Fibroblast of skin of back (primary cell): ENCODE results near the gene LAMA3.
A peak's percentile ranks its signal among the peaks of the same experiment; 100 is the strongest.

Experiments
- DNase-seq: peaks from one replicate; pipeline ENCODE4 v3.0.0-alpha.2; 2013

The LAMA3 gene

DNA sequence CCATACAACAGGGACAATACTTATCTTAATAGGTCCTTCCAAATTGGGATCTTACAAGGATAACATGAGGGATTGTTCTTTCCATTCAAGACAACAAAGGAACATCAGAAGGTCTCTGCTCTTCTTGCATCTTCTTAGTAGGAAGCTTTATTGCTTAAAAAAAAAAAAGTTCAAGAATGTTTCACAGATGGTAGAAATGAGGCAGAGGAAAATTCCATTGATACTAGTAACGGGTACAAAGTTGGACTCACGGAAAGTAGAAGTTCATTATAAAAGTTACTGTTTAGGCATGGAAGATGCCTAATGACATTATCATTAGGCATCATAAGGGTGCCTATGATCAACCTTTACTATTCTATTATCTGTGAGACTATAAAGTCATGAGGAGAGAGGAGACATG, 136.2 kb downstream of the LAMA3 start:
- no peak for DNase-seq

DNA sequence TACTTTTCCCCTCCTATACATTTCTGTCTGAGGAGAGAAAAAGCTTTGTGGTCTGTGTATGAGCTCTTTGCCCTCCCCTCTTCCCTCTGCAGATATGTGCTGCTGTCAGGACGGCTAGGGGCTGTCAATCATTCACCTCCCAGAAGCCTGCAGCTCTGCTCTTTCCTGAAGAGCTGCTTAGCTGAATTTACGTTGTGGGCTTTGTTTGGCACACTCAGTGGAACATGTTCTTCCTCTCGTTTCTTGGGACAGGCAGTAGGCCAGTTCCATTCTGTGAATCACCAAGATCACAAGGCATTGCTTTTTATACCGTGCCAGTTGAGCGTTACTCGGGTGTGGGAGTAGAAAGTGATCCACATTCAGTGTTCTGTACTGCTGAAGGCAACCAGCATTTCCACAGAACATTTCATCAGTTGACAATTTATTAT, 136.7 kb downstream of the LAMA3 start:
- DNase-seq = peak; percentile 36

DNA sequence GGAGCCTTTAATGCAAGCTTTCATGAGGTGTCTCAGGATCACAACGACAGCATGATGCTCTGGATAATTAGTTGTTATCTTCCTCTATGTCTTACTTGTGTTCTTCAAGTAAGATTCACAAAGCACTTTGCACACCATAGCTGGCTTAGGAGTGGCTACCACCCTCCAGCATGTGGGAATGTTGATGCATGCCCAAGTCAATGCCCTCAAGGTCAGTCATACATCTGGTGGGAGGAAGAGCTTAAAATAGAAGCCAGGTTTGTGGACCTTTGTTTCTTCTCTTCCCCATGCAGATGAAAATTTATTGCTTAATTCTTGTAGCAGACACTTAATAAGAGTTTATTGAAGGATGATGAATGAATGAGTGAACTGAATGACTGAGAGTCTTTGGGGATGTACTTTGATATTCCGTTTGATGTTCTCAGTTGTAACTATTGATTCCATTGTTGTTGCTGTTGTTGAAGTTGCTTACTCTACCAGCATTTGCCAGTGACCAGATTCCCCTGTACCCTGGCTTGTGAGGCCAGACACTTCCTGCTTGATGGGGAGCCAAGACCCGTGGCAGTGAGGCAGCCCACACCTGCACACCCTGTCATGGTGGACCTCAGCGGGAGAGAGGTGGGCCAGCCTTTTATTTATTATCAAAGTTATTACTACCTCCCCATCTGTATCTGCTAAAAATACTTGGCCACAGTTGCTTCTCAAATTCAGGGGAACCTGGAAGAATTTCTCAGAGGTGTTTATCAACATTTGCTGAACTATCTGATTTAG, 137.8 kb downstream of the LAMA3 start:
- no peak for DNase-seq

DNA sequence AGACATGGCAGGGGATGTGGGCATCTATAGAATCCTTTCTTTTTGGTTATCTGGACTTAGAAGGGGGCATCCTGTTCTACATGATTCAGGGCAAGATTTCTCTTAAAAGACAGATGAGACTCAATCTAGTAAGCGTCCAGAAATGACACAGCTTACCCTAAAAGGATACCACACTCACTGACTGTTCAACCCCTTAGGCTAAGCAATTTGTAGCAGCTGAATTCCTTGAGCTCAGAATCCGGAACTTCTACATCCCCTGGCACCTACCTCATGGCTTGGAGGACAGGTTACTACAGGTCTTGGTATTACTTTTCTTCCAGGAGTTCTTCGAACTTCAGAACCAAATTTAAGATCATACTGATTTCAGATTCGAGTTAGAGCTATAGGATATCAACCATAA, 138.4 kb downstream of the LAMA3 start:
- DNase-seq = no peak

GRCh38 chr18:23828426-23828825, 139.2 kb downstream of the LAMA3 start:
- peak; percentile 51 for DNase-seq

GRCh38 chr18:23832911-23833310, 143.7 kb downstream of the LAMA3 start:
- DNase-seq = no peak

DNA sequence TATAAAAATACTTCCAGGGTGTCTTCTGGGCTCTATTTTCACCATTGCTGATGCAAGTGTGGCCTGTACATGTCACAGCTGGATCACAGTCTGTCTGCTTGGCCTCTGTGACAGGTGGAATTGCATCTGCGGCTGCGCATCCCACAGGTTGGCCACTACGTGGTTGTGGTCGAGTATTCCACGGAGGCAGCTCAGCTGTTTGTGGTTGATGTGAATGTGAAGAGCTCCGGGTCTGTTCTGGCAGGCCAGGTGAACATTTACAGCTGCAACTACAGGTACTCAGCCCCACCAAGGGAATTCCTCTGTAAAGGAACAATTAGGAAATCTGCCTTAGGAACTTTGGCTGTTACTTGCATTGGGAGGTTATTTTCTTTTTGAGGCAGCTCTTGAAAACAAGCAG, 144.5 kb downstream of the LAMA3 start:
- no peak for DNase-seq

DNA sequence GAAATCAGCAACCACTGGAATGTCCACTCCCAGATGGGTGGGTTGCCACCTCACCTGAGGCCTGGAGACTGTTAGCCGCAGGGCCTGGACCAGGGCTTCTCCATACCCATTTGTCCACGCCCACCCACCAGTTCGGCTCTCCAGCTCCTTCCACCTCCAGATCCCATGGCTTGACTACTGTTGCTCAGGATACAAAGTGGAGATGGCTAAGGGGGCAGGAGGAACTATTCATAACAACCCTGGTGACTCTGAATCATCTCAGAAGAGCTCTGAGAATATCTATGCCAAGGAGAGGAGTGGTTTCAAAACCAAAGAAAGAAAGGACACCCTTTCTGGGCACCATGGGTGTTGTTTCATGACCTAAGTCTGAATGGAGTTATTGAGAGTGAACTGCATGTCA, 145.8 kb downstream of the LAMA3 start:
- DNase-seq = no peak

DNA sequence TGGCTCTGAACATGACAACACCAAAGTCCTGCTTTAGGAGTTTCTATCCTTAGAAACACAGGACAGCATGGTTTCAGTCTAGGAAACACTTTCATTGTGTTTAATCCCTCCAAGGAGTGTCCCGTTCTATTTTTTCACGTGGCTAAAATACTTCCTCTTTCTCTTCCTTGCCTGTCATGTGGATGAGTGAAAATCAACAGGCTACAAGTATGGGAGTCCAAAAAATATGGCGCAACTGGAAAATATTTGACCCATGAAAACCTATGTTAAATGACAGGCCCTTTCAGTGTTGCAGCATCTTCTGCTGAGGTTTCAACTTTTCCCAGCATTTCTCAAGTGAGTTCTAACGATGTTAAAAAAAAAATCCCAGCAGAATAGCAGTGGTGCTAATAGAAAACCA, 146.3 kb downstream of the LAMA3 start:
- DNase-seq = no peak

- peak; percentile 86 for DNase-seq
Measured at GRCh38 chr18:23837591-23837990, 148.3 kb downstream of the LAMA3 start.

DNA sequence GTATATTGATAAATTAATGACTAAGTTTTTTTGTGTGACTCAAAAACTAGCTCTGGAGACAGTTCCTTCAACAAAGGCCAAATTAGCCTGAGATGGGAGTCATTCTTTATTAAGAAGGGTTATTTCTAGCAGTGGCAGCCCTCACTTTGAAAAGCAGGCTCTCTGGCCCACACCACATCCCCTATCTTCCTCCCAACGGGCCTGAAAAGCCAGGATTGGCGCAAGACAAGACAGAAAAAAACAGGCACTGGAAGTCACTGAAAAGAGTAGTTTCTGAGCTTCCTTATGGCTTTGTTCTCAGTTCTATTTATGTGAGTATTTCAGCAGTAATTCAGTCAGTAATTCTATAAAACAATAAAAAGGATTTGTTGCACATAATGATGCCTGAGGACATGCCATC, 149.0 kb downstream of the LAMA3 start:
- no peak for DNase-seq

DNA sequence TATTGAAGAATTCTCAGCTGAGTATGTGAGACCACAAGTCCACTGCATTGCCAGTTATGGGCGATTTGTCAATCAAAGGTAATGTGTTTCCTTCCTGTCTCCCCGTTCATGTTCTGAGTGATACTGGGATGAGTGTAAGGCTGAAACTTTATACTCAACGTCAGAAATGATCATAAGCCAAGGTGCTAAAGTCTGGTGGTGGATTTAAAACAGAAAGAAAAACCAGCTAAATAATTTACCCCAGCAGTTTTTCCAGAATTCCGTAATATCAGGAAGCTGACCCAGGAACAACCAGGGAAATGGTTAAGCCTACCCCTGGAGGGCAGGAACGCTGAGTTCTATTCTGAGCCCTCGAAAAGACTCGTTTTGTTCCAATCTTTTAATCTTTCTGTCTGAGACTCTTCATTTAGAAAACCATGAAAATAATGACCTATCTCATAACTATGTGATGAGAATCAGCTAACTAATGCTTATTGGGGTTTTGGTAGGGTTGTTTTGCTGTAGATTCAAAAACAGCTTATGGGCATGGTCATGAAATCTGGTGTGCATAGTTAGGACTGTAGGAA, 149.6 kb downstream of the LAMA3 start:
- peak; percentile 83 for DNase-seq

GRCh38 chr18:23842305-23842704, 153.1 kb downstream of the LAMA3 start:
- DNase-seq = no peak

GRCh38 chr18:23844991-23845680, 155.9 kb downstream of the LAMA3 start:
- DNase-seq = peak; percentile 79

DNA sequence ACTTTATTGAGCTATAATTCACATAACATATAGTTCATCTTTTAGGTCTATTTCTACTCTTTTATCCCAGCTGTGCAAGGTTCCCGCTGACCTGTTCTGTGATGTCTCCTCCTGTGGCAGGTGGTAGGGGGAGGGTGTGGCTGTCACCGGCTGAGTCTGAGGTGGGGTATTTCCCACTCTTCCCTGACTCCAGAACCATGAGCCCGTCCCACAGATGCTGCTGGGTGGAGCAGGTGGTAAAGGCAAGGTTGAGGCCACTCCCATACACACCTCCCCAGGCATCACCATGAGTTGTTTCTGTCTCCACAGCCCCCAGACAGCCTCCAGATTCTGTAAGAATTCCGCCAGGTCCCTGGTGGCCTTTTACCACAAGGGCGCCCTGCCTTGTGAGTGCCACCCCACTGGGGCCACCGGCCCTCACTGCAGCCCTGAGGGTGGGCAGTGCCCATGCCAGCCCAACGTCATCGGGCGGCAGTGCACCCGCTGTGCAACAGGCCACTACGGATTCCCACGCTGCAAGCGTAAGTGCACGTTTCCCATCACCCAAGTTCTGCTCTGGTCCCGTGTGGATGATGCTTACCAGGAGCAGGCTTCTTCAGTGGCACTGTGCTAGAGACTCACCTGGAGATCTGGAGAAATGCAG, 156.9 kb downstream of the LAMA3 start:
- DNase-seq = no peak

DNA sequence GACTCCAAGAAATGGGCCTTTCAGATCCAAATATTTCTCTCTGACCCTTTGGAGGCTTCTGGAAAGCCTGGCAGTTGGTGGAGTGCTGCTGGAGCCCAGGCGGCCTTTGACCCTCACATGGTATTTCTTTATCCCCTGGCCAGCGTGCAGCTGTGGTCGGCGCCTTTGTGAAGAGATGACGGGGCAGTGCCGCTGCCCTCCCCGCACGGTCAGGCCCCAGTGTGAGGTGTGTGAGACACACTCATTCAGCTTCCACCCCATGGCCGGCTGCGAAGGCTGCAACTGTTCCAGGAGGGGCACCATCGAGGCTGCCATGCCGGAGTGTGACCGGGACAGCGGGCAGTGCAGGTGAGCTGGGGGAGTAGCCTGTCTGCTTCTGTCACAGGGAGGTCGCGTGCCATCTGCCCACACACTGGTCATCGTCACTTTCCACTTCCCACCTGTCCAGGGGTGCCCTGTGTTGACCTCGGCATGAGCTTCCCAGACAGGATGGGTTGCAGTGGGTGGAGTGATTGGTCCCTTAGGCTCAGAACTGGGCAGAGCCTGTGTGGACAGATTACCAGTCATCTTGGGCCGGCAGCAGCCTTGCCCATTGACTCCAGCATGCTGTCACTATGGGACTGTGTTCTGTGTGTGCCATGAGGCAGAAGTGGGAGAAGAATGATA, 158.2 kb downstream of the LAMA3 start:
- DNase-seq = no peak

DNA sequence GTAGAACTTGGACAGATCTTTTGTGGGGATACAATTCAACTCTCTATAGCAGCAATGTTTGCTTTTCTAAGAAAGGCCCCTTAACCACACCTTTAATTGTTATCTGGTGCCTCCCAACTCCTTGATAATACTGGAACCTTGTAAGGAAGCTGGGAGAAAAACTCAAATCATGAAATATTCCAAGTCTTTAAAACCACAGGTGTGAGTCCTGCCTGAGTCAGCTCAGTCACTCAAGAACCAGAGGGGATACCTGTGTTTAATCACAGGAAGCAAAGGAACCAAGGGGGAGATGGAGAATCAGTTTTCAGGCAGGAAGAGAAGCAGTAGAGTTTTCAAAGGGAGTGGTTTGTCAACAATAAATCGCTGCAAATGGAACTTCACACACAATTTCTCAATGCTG, 159.9 kb downstream of the LAMA3 start:
- DNase-seq = no peak

DNA sequence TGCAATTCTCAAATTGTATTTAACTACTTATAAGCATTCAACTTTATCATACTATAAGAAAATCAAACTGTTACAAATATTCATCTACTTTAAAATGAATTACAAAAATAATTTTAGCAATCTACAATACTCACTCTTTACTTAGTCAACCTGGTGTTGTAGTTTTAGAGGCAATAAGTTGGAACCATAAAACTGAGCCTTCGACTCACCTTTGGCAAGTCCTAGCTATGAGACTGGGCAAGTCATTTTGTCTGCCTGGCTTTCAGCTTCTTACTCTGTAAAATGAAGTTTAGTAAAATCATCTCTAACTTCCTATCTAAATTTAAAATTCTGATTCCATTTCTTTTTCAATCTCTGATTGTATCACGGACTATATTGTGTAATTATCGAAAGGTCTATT, 161.0 kb downstream of the LAMA3 start:
- DNase-seq = no peak

DNA sequence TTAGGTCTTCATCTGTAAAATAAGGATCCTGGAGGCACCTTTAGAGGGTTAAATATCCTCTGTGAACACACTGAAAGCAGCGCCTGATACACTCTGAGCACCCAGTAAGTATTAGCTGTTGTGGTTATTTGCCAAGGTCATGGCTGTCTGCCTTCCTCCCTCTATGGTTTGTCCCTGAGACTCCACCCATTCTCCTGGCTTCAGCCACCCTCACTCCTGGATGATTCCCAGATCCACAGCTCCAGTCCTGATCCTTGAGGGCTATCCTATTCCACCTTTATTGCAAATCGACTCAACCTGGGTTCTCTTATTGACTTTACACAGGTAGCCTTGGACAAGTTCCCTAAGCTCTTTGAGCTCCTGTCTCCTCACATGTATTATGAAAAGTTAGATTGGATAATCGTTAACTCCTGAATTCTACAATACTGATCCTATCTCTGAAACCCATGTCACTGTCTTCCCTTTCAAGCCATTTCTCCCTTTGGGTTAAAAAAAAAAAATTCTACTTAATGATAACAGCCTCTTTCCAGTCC, 162.3 kb downstream of the LAMA3 start:
- DNase-seq = no peak

DNA sequence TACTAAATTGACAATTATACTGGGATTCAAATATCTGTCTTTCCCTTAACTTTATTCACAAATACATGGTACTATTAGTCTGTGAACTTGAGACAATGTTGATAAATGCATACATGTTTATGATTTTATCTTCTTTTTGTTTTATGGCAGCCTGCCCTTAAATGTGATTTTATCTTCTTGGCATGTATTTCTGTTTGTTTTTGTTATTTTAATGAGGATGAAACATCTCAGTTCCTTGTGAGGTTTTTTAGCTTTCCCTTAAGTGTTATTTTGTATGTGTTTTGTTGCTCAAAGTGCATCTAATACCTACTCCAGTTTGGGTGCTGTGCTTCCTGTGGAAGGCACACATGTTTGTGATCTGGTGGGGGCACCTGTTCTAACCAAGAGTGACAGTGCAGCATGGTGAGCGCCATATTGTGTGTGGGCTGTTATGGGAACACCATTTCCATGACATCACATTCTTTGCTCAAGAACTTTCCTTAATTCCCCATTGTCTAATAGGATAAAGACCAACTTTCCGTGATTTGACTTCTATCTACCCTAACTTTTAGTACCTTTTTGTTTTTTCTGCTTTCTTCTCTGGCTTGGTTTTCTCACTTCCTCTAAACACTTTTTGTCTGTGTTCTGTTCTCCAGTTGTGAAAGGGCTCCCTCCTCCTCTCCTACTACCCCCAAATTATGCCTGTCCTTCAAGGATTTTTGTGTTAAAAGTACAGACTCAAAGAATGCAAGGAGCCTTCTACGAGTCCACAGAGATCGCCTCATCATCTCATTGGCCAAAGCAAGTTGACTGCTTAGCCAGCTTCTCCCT, 163.2 kb downstream of the LAMA3 start:
- DNase-seq = no peak

DNA sequence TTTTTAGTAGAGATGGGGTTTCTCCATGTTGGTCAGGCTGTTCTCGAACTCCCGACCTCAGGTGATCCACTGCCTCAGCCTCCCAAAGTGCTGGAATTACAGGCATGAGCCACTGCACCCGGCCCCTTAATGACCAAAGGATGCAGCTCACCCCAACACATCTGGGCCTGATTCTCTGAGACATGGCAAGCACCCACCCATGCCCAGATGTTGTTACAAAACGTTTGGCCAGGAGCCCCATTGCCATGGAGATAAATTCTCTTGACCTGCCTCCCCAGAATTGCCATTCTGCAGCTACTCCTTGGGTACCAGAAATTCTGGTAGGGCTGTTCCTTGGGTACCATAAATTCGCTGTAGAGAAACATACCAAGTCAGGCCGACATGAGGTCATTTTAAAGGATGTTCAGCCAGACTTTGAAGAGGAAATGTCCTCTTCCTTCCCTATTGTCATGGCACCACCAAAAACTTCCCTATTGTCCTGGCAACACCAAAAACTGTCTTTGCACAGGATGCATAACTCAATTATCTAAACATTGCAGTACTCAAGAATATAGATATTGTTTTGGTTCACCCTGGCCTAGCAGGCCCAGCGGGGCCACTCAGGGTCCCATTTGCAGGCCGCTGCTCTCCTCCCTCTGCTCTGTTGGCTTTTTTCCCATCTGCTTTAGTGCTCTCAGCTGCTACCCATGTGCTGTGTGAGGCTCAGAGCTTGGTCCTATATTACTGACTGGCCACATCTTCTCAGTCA, 164.4 kb downstream of the LAMA3 start:
- no peak for DNase-seq
